K562 (cell line): ENCODE results near the gene AJAP1. TPM values are rescaled to one million over a fixed set of nuclear protein-coding genes. Genes with fewer than 3 reads are reported as not detected.

Experiments
- ATAC-seq: fragments of 200-7000 bp; cut with Tn5 transposase; 3 replicates; pipeline ENCODE4 v1.9.1; 2020; ENCODE audit warnings: moderate library complexity
- BruUV-seq: library from RNA; stranded (reverse); fragments of 400-500 nt; replicated peaks from 2 replicates; lab custom pipeline; 2021; lab: Mats Ljungman, UMichigan
- CTCF ChIA-PET: fragments of 300-600 bp; formaldehyde crosslinking; extraction: SDS; loops from one replicate; lab custom pipeline; 2021; ENCODE audit warnings: low intra/inter-chr PET ratio; lab: Yijun Ruan, JAX
- POLR2A ChIA-PET: fragments of 300-600, 350-650 bp; sonication (Branson Sonifier 250); formaldehyde crosslinking; extraction: SDS; loops from one replicate; lab custom pipeline; 2021; ENCODE audit warnings: antibody characterized with exemption, inconsistent platforms; lab: Yijun Ruan, JAX
- DNase-seq, 4 experiments: peaks; one replicate each; pipeline versions ENCODE4 v3.0.0 to v3.0.0-alpha.2; 2011 to 2018; ENCODE audit warnings: low spot score in 3 of 4, mixed read lengths in 3 of 4; ENCODE audit errors: extremely low read depth in 1 of 4
- FAIRE-seq: peaks from 2 replicates; lab custom pipeline; 2011; peaks lifted over from hg19 to GRCh38; lab: Jason Lieb, UNC
- H2AFZ ChIP-seq: 2 replicates; pipeline ENCODE4 v1.6.0; 2011; ENCODE audit warnings: low read depth, low read length, control low read depth, inconsistent platforms
- H3K27ac ChIP-seq: fragments of 200-600 bp; 3 replicates; pipeline ENCODE4 v1.8.0; 2011; ENCODE audit warnings: low read depth, mild to moderate bottlenecking, control low read depth, inconsistent platforms, low read length, moderate library complexity, mixed read lengths; ENCODE audit errors: extremely low read depth
- H3K27me3 ChIP-seq, 2 experiments: fragments of 300-600 bp in 1 of 2; 2 replicates in 1 of 2; 3 replicates in 1 of 2; pipeline versions ENCODE4 v1.6.0 to v1.8.0; 2011; ENCODE audit warnings: inconsistent platforms in 2 of 2, low read length in 2 of 2, mild to moderate bottlenecking in 1 of 2, mixed read lengths in 1 of 2, moderate library complexity in 1 of 2; ENCODE audit not compliant: control insufficient read depth in 2 of 2, insufficient read depth in 2 of 2
- H3K36me3 ChIP-seq: fragments of 300-600 bp; 3 replicates; pipeline ENCODE4 v1.8.0; 2011; ENCODE audit warnings: mild to moderate bottlenecking, low read length, inconsistent platforms; ENCODE audit not compliant: control insufficient read depth, insufficient read depth
- H3K4me1 ChIP-seq, 2 experiments: fragments of 200-600 bp in 1 of 2; replicated peaks in 1 of 2; 2 replicates in 1 of 2; 3 replicates in 1 of 2; pipeline versions ENCODE4 v1.5.1 to v1.8.0; 2011; ENCODE audit warnings: inconsistent platforms in 2 of 2, low read length in 2 of 2, mild to moderate bottlenecking in 1 of 2, mixed read lengths in 1 of 2, moderate library complexity in 1 of 2; ENCODE audit not compliant: control insufficient read depth in 2 of 2, insufficient read depth in 2 of 2
- H3K4me2 ChIP-seq: 2 replicates; pipeline ENCODE4 v1.6.1; 2011; ENCODE audit warnings: low read length, control low read depth, inconsistent platforms, mixed read lengths; ENCODE audit not compliant: insufficient read depth
- H3K4me3 ChIP-seq: fragments of 200-600 bp; sonication (generic), shearing (Covaris generic); 2 replicates; pipeline ENCODE4 v1.5.1; 2016; ENCODE audit warnings: control low read depth, inconsistent platforms
- H3K79me2 ChIP-seq: fragments of 200-600 bp; 3 replicates; pipeline ENCODE4 v1.8.0; 2011; ENCODE audit warnings: low read length, inconsistent platforms; ENCODE audit not compliant: control insufficient read depth, insufficient read depth
- H3K9ac ChIP-seq, 2 experiments: 2 replicates each; pipeline versions ENCODE4 v1.6.0 to v1.6.1; 2011; ENCODE audit warnings: low read depth in 2 of 2, low read length in 2 of 2, control low read depth in 1 of 2, inconsistent platforms in 1 of 2, mild to moderate bottlenecking in 1 of 2, mixed read lengths in 1 of 2; ENCODE audit not compliant: insufficient read depth in 1 of 2
- H3K9me1 ChIP-seq: one replicate; pipeline ENCODE4 v1.6.0; 2011; ENCODE audit warnings: inconsistent platforms, mild to moderate bottlenecking, low read length, moderate library complexity; ENCODE audit not compliant: control insufficient read depth, insufficient read depth
- H3K9me3 ChIP-seq: replicated peaks from 2 replicates; pipeline ENCODE4 v1.5.1; 2011; ENCODE audit warnings: low read depth, low read length, inconsistent platforms; ENCODE audit not compliant: control insufficient read depth, insufficient read depth
- H4K20me1 ChIP-seq: replicated peaks from 2 replicates; pipeline ENCODE4 v1.6.1; 2011; ENCODE audit warnings: low read length, inconsistent platforms, mixed read lengths; ENCODE audit not compliant: control insufficient read depth, insufficient read depth
- DPF2 ChIP-seq: fragments of 450-650 bp; IDR thresholded peaks from 2 replicates; pipeline ENCODE4 v1.6.1; 2016
- ESRRA ChIP-seq: fragments of 450-650 bp; IDR thresholded peaks from 2 replicates; pipeline ENCODE4 v1.6.1; 2014; ENCODE audit warnings: low read depth, mild to moderate bottlenecking, moderate library complexity, borderline replicate concordance
- ILF3 ChIP-seq: fragments of 450-650 bp; IDR thresholded peaks from 2 replicates; pipeline ENCODE4 v1.6.1; 2018; ENCODE audit warnings: antibody characterized with exemption, mild to moderate bottlenecking, moderate library complexity, borderline replicate concordance
- POLR3G ChIP-seq: IDR thresholded peaks from 2 replicates; pipeline ENCODE4 v1.6.1; 2011; ENCODE audit not compliant: insufficient read length, insufficient replicate concordance; ENCODE audit errors: extremely low read depth
- SP2 ChIP-seq: IDR thresholded peaks from 2 replicates; pipeline ENCODE4 v1.6.1; 2011; ENCODE audit warnings: mild to moderate bottlenecking, low read depth, low read length, moderate library complexity; ENCODE audit not compliant: poor library complexity, severe bottlenecking; ENCODE audit errors: extremely low read depth
- TAL1 ChIP-seq: fragments of 450-650 bp; IDR thresholded peaks from 2 replicates; pipeline ENCODE4 v1.6.1; 2016; ENCODE audit warnings: mild to moderate bottlenecking
- YY1 ChIP-seq, 3 experiments: IDR thresholded peaks; 2 replicates each; pipeline ENCODE4 v1.6.1; 2011; ENCODE audit warnings: low read length in 2 of 3, mild to moderate bottlenecking in 2 of 3, moderate library complexity in 2 of 3, borderline replicate concordance in 1 of 3, control low read depth in 1 of 3, low read depth in 1 of 3; ENCODE audit not compliant: insufficient read depth in 3 of 3, insufficient replicate concordance in 2 of 3, control insufficient read depth in 1 of 3, insufficient read length in 1 of 3; ENCODE audit errors: extremely low read depth in 1 of 3
- WGBS: fragments of 100-300 bp; shearing (Covaris generic); methylation state at CpG from one replicate; pipeline ENCODE4 v1.1.6; 2016; ENCODE audit warnings: low coverage, mixed read lengths; ENCODE audit not compliant: insufficient coverage; ENCODE audit errors: missing lambda C conversion rate; 5-methylcytosine and 5-hydroxymethylcytosine counted together
- in situ Hi-C: fragments of 300-500 bp; cut with MboI; formaldehyde crosslinking; loops from 4 replicates; pipeline ENCODE4 v1.15.0; 2018; ENCODE audit warnings: inconsistent platforms, mixed read lengths
- intact Hi-C: fragments of 100-400 bp; cut with micrococcal nuclease; formaldehyde crosslinking; loops from 2 replicates; pipeline ENCODE4 v1.14.2; 2022
- polyA plus RNA-seq, 8 experiments: library from polyadenylated mRNA; depleted of rRNA in 4 of 8; stranded (reverse) in 5 of 8; unstranded in 3 of 8; fragments of >200 nt; fragmentation: Nextera tagmentation in 2 of 8; fragmentation: Illumina TruSeq in 1 of 8; extraction: Ambion mirVana in 2 of 8; extraction: Trizol in 1 of 8; gene quantifications; 2 replicates each; pipeline versions ENCODE4 v1.2.1 to v1.2.3, GENCODE V29; 2011 to 2014; ENCODE audit warnings: inconsistent platforms in 1 of 8, missing spikeins in 1 of 8
- total RNA-seq, 7 experiments: library from RNA; depleted of rRNA in 6 of 7; stranded (reverse); fragments of >200 nt in 6 of 7; fragmentation: Illumina TruSeq in 2 of 7; extraction: Trizol in 2 of 7; gene quantifications; 2 replicates each; pipeline versions ENCODE4 v1.2.1 to v1.2.3, GENCODE V29; 2011 to 2021; ENCODE audit warnings: low replicate concordance in 1 of 7
- TF ChIP-seq, protein P1 (sequence below): fragments of 250-450 bp; sonication (Bioruptor Pico); IDR thresholded peaks from 2 replicates; pipeline ENCODE4 v1.9.0; 2021; ENCODE audit warnings: mild to moderate bottlenecking
- TF ChIP-seq, protein P2 (sequence below): sonication (generic); formaldehyde crosslinking; IDR thresholded peaks from 2 replicates; pipeline ENCODE4 v1.8.0; 2022; ENCODE audit warnings: missing genetic modification reagents, mild to moderate bottlenecking, borderline replicate concordance
- TF ChIP-seq, protein P3 (sequence below): sonication (generic); formaldehyde crosslinking; IDR thresholded peaks from 2 replicates; pipeline ENCODE4 v1.8.0; 2022; ENCODE audit warnings: mild to moderate bottlenecking, missing genetic modification reagents

The AJAP1 gene
- total and polyA plus RNA-seq, 9 of the 15 experiments (the other 6 are each of a cell fraction or from before 2014, with no cell fraction given), result not detected

DNA sequence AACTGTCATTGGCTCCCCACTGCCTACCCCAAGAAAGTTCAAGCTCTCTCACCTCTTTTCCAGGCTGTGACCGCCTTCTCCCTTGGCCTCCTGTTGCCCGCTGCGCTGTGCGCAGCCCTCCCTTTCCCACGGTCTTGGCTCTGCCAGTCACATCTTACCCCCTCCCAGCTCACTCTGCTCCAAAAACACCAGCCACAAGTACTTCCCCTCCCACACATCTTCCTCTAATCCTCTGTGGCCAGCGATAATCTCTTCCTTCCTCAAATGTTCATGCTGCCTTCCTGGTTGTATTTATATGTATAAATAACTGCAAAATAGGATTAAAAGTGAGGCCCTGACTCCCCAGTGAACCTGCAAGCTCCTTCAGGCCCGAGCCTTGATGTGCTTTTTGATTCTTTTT, 81.8 kb downstream of the AJAP1 start:
- no peak overlapping the region for H3K9ac ChIP-seq
- peaks cover 4% of the 10 kb centered on the region for H3K9me1 ChIP-seq
- no peaks in the 10 kb centered on the region for H3K36me3 ChIP-seq
- intact Hi-C loops, result no loop called here
- H3K27ac ChIP-seq, result no peak overlapping the region
- no peaks in the 10 kb centered on the region for H3K79me2 ChIP-seq
- FAIRE-seq (no peak), ATAC-seq (no peak), DNase-seq (no peak)
- in situ Hi-C loops, result no loop called here
- no peak overlapping the region for H3K4me2 ChIP-seq
- no peak overlapping the region for H3K4me3 ChIP-seq
- peaks cover 18% of the 10 kb centered on the region; the same call in 1 of the 2 replicates for H4K20me1 ChIP-seq
- ChIA-PET CTCF (no interaction called here), POLR2A (interaction anchor here (0.6 kb wide), 1 partner anchor 63 kb away, joined by 3 read pairs; no protein-coding TSS in a partner anchor)
- no peak overlapping the region for H2AFZ ChIP-seq
- H3K4me1 ChIP-seq, result no peaks in the 10 kb centered on the region
- peaks cover 12 to 42% of the 10 kb centered on the region in 2 experiments; a peak in 3 of 5 replicates for H3K27me3 ChIP-seq
- WGBS, result 1% methylated on average over 7 of the region's 7 CpGs
- TF ChIP-seq YY1 (IDR thresholded peaks at IDR 0.05; ENCODE audit: borderline replicate concordance in 1 of 3, control insufficient read depth in 1 of 3, extremely low read depth in 1 of 3, insufficient read depth in 3 of 3, insufficient read length in 1 of 3, insufficient replicate concordance in 2 of 3, low read depth in 1 of 3, low read length in 2 of 3) (no peak), DPF2 (no peak), TAL1 (no peak), ILF3 (no peak), POLR3G (no peak), SP2 (no peak), ESRRA (no peak)
- TF ChIP-seq, protein P1, sequence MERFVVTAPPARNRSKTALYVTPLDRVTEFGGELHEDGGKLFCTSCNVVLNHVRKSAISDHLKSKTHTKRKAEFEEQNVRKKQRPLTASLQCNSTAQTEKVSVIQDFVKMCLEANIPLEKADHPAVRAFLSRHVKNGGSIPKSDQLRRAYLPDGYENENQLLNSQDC (CRISPR knock-in tag), result no peak
- TF ChIP-seq, protein P2, sequence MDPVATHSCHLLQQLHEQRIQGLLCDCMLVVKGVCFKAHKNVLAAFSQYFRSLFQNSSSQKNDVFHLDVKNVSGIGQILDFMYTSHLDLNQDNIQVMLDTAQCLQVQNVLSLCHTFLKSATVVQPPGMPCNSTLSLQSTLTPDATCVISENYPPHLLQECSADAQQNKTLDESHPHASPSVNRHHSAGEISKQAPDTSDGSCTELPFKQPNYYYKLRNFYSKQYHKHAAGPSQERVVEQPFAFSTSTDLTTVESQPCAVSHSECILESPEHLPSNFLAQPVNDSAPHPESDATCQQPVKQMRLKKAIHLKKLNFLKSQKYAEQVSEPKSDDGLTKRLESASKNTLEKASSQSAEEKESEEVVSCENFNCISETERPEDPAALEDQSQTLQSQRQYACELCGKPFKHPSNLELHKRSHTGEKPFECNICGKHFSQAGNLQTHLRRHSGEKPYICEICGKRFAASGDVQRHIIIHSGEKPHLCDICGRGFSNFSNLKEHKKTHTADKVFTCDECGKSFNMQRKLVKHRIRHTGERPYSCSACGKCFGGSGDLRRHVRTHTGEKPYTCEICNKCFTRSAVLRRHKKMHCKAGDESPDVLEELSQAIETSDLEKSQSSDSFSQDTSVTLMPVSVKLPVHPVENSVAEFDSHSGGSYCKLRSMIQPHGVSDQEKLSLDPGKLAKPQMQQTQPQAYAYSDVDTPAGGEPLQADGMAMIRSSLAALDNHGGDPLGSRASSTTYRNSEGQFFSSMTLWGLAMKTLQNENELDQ (CRISPR knock-in tag), result no peak
- TF ChIP-seq, protein P3, sequence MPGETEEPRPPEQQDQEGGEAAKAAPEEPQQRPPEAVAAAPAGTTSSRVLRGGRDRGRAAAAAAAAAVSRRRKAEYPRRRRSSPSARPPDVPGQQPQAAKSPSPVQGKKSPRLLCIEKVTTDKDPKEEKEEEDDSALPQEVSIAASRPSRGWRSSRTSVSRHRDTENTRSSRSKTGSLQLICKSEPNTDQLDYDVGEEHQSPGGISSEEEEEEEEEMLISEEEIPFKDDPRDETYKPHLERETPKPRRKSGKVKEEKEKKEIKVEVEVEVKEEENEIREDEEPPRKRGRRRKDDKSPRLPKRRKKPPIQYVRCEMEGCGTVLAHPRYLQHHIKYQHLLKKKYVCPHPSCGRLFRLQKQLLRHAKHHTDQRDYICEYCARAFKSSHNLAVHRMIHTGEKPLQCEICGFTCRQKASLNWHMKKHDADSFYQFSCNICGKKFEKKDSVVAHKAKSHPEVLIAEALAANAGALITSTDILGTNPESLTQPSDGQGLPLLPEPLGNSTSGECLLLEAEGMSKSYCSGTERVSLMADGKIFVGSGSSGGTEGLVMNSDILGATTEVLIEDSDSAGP (CRISPR knock-in tag), result no peak
- H3K9me3 ChIP-seq, result no peaks in the 10 kb centered on the region
- BruUV-seq, result no TSS peak
